Left lung (tissue), 10 donors: ENCODE measurements around the gene LAMA3. TPM values are rescaled to one million over a fixed set of nuclear protein-coding genes. Genes with fewer than 3 reads are reported as not detected.

Experiments
- ATAC-seq: fragments of 200-7000 bp; cut with Tn5 transposase; one replicate; pipeline ENCODE4 v1.9.1; 2020; ENCODE audit warnings: moderate library complexity
- DNase-seq, 4 donors: peaks; one replicate each; pipeline ENCODE4 v3.0.0-alpha.2; 2013 to 2020
- H3K27ac ChIP-seq, 2 donors: fragments of 200-600 bp; sonication (generic) in 1 of 2; one replicate each; pipeline versions ENCODE4 v1.5.0 to v1.8.0; 2020 to 2021
- H3K27me3 ChIP-seq, 2 donors: fragments of 200-600 bp; sonication (generic) in 1 of 2; one replicate each; pipeline versions ENCODE4 v1.5.0 to v1.8.0; 2020 to 2021
- H3K36me3 ChIP-seq, 2 donors: fragments of 200-600 bp; sonication (generic) in 1 of 2; one replicate each; pipeline versions ENCODE4 v1.5.0 to v1.8.0; 2020 to 2021
- H3K4me1 ChIP-seq, 2 donors: fragments of 200-600 bp; one replicate each; pipeline ENCODE4 v1.8.0; 2021
- H3K4me3 ChIP-seq, 2 donors: fragments of 200-600 bp; sonication (generic) in 1 of 2; one replicate each; pipeline versions ENCODE4 v1.5.0 to v1.8.0; 2020 to 2021; ENCODE audit warnings: mild to moderate bottlenecking in 1 of 2
- H3K9me3 ChIP-seq, 2 donors: fragments of 200-600 bp; sonication (generic) in 1 of 2; one replicate each; pipeline versions ENCODE4 v1.5.0 to v1.8.0; 2020 to 2021
- CTCF ChIP-seq, 2 donors: fragments of 200-600 bp; sonication (generic) in 1 of 2; IDR thresholded peaks; one replicate each; pipeline versions ENCODE4 v1.5.0 to v1.8.0; 2021; ENCODE audit warnings: antibody characterized with exemption in 2 of 2
- intact Hi-C, 2 donors: fragments of 100-400 bp; cut with DNase I; formaldehyde crosslinking; loops; one replicate each; pipeline versions ENCODE4 v1.11.2 to v1.14.2; 2022
- polyA plus RNA-seq, 6 donors: library from polyadenylated mRNA; unstranded; fragments of 120-200 nt; gene quantifications; one replicate each; pipeline ENCODE4 v1.2.1, GENCODE V29; 2013; ENCODE audit not compliant: insufficient read length in 6 of 6
- total RNA-seq, 2 donors: library from RNA; stranded (reverse); fragmentation: NEBNext Ultra II Directional; extraction: Animal tissue kit (Norgen Biotek cat#: 25700); gene quantifications; one replicate each; pipeline ENCODE4 v1.2.1, GENCODE V29; 2021
- donor health status: DM: no; HTN: yes; CAD: no.
- donor health status: DM: no; HTN: no; CAD: no.

Gene LAMA3
- total and polyA plus RNA-seq, 8 donors = 42.8 to 207 (median 140) TPM

GRCh38 chr18:23920054-23920453 lies 230.8 kb downstream of the LAMA3 start:
- Histone ChIP-seq H3K4me1 (no peaks in the 10 kb centered on the region), H3K9me3 (no peaks in the 10 kb centered on the region), H3K27me3 (peaks cover 0 to 12% of the 10 kb centered on the region in 2 donors), H3K4me3 (no peak overlapping the region), H3K27ac (no peak overlapping the region), H3K36me3 (no peaks in the 10 kb centered on the region)
- intact Hi-C loops = loop anchor here in 1 of 2 donors (10.0 kb wide), 1 partner anchor 295 kb away; no protein-coding TSS in a partner anchor
- DNase-seq = no peak
- ATAC-seq = no peak
- no peak for TF ChIP-seq CTCF (IDR thresholded peaks at IDR 0.05)

- ATAC-seq = no peak
- no peak overlapping the region for H3K4me3 ChIP-seq
- TF ChIP-seq CTCF (IDR thresholded peaks at IDR 0.05) = no peak
- DNase-seq = no peak
- H3K27ac ChIP-seq = no peak overlapping the region
- intact Hi-C loops = loop anchor here in 1 of 2 donors (10.0 kb wide), 1 partner anchor 297 kb away; no protein-coding TSS in a partner anchor
- no peaks in the 10 kb centered on the region for H3K9me3 ChIP-seq
- H3K4me1 ChIP-seq = no peaks in the 10 kb centered on the region
- H3K27me3 ChIP-seq = peaks cover 0 to 12% of the 10 kb centered on the region in 2 donors
- H3K36me3 ChIP-seq = no peaks in the 10 kb centered on the region
Observed at GRCh38 chr18:23921716-23922285, 232.5 kb downstream of the LAMA3 start.

- no peaks in the 10 kb centered on the region for H3K9me3 ChIP-seq
- DNase-seq (no peak), ATAC-seq (no peak)
- H3K4me3 ChIP-seq = no peak overlapping the region
- TF ChIP-seq CTCF (IDR thresholded peaks at IDR 0.05) = no peak
- no peaks in the 10 kb centered on the region for H3K36me3 ChIP-seq
- peaks cover 0 to 12% of the 10 kb centered on the region in 2 donors for H3K27me3 ChIP-seq
- H3K27ac ChIP-seq = no peak overlapping the region
- no peaks in the 10 kb centered on the region for H3K4me1 ChIP-seq
- intact Hi-C loops = loop anchor here in 1 of 2 donors (10.0 kb wide), 1 partner anchor 298 kb away; no protein-coding TSS in a partner anchor
Observed at GRCh38 chr18:23922939-23923338, 233.7 kb downstream of the LAMA3 start.

- H3K36me3 ChIP-seq = no peaks in the 10 kb centered on the region
- DNase-seq (no peak), ATAC-seq (no peak)
- H3K27me3 ChIP-seq = peaks cover 0 to 5% of the 10 kb centered on the region in 2 donors
- TF ChIP-seq CTCF (IDR thresholded peaks at IDR 0.05) = no peak
- H3K4me1 ChIP-seq = no peaks in the 10 kb centered on the region
- intact Hi-C loops = loop anchor here in 1 of 2 donors (10.0 kb wide), 1 partner anchor 300 kb away; no protein-coding TSS in a partner anchor
- H3K27ac ChIP-seq = no peak overlapping the region
- no peak overlapping the region for H3K4me3 ChIP-seq
- H3K9me3 ChIP-seq = no peaks in the 10 kb centered on the region
Observed at GRCh38 chr18:23924813-23925212, 235.6 kb downstream of the LAMA3 start.

GRCh38 chr18:23926571-23926970 lies 237.3 kb downstream of the LAMA3 start:
- ATAC-seq = no peak
- TF ChIP-seq CTCF (IDR thresholded peaks at IDR 0.05) = no peak

More at GRCh38 chr18:23926571-23926970, 237.3 kb downstream of the LAMA3 start:
- no peaks in the 10 kb centered on the region for H3K9me3 ChIP-seq
- H3K27ac ChIP-seq = no peak overlapping the region
- no peaks in the 10 kb centered on the region for H3K36me3 ChIP-seq
- no peaks in the 10 kb centered on the region for H3K4me1 ChIP-seq
- no peaks in the 10 kb centered on the region for H3K27me3 ChIP-seq
- DNase-seq = no peak
- no peak overlapping the region for H3K4me3 ChIP-seq
- intact Hi-C loops = loop anchor here in 1 of 2 donors (10.0 kb wide), 1 partner anchor 302 kb away; no protein-coding TSS in a partner anchor
